Measurements from ENCODE around the gene VMAC.

DNA sequence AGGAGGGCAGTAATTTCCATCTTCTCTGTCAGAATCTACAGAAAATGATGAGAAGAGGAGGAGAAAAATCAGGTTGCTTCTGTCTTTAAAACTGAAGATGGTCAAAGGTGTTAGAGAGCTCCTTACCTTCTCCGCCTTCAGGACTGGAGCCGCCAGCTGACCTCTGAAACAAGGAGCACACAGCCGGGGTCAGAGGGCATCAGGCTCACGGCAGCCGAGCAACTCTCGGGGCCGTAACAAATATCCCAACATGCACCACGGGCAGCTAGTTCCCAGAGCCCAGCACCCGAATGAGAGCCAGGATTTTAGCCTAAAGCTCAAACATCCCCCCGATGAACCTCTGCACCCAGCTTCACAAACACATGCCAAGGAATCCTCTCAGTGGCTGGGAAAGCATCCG, 37.0 kb downstream of the VMAC start:
- TF ChIP-seq EZH2 (IDR thresholded peaks at IDR 0.05; ENCODE audit: insufficient read depth, poor library complexity, severe bottlenecking) (no peak), EZH2phosphoT487 (IDR thresholded peaks at IDR 0.05; ENCODE audit: insufficient read depth, low read depth) (no peak)

Data from GM23248 (cell line).